Liver (tissue), 3 donors: ENCODE results near the gene SIGLEC12.

ENCODE experiments used
- RAD21 ChIP-seq, 2 donors: IDR thresholded peaks; 2 replicates each; pipeline ENCODE4 v1.6.1; 2016; ENCODE audit warnings: antibody characterized with exemption in 2 of 2, mild to moderate bottlenecking in 2 of 2
- TAF1 ChIP-seq: conservative IDR thresholded peaks from 2 replicates; pipeline ENCODE4 v1.6.1; 2016; ENCODE audit warnings: antibody characterized with exemption, mild to moderate bottlenecking
- TF ChIP-seq, protein P1 (sequence below): fragments of 150-350 bp; IDR thresholded peaks from 2 replicates; pipeline ENCODE4 v1.5.1; 2017; ENCODE audit warnings: improper control_type of control experiment, low read depth, low read length; ENCODE audit not compliant: missing input control
- TF ChIP-seq, protein P2 (sequence below): IDR thresholded peaks from 2 replicates; pipeline ENCODE4 v1.6.1; 2016; ENCODE audit warnings: antibody characterized with exemption
- TF ChIP-seq, protein P3 (sequence below): IDR thresholded peaks from 2 replicates; pipeline ENCODE4 v1.6.1; 2016; ENCODE audit warnings: antibody characterized with exemption
- donor health status: healthy.
- donor health status: healthy.

DNA sequence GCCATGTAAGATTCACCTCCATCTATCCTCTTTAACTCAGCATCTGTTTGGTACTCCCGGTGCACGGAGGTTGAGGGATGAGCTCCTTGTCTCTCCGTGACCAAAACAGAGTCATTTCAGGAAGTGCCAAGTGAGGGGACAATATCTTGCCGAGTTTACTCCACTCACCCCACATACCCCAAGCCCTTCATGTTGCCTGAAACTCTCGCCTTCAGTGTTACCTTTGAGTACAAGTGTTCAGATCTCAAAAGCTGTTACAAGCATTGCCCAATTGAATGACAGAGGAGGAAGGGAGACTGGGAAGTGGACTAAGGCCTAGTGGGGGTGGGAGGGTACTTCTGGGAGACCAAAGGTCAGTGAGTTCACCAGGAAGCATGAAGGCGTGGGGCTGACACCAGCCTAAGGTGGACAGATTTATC lies 6.0 kb upstream of the SIGLEC12 start:
- TF ChIP-seq, protein P1, sequence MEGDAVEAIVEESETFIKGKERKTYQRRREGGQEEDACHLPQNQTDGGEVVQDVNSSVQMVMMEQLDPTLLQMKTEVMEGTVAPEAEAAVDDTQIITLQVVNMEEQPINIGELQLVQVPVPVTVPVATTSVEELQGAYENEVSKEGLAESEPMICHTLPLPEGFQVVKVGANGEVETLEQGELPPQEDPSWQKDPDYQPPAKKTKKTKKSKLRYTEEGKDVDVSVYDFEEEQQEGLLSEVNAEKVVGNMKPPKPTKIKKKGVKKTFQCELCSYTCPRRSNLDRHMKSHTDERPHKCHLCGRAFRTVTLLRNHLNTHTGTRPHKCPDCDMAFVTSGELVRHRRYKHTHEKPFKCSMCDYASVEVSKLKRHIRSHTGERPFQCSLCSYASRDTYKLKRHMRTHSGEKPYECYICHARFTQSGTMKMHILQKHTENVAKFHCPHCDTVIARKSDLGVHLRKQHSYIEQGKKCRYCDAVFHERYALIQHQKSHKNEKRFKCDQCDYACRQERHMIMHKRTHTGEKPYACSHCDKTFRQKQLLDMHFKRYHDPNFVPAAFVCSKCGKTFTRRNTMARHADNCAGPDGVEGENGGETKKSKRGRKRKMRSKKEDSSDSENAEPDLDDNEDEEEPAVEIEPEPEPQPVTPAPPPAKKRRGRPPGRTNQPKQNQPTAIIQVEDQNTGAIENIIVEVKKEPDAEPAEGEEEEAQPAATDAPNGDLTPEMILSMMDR: no peak
- TF ChIP-seq TAF1 (no peak), RAD21 (IDR thresholded peaks at IDR 0.05) (no peak)
- TF ChIP-seq, protein P2, sequence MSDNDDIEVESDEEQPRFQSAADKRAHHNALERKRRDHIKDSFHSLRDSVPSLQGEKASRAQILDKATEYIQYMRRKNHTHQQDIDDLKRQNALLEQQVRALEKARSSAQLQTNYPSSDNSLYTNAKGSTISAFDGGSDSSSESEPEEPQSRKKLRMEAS: no peak
- TF ChIP-seq, protein P3, sequence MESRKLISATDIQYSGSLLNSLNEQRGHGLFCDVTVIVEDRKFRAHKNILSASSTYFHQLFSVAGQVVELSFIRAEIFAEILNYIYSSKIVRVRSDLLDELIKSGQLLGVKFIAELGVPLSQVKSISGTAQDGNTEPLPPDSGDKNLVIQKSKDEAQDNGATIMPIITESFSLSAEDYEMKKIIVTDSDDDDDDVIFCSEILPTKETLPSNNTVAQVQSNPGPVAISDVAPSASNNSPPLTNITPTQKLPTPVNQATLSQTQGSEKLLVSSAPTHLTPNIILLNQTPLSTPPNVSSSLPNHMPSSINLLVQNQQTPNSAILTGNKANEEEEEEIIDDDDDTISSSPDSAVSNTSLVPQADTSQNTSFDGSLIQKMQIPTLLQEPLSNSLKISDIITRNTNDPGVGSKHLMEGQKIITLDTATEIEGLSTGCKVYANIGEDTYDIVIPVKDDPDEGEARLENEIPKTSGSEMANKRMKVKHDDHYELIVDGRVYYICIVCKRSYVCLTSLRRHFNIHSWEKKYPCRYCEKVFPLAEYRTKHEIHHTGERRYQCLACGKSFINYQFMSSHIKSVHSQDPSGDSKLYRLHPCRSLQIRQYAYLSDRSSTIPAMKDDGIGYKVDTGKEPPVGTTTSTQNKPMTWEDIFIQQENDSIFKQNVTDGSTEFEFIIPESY: no peak
